NCI-H1105 treated with DMSO at 0.1 percent for 48 hours (cell line): Measurements from ENCODE around the gene CFAP97D2.

Experiments
- DNase-seq: peaks from one replicate; lab custom pipeline; 2025; lab: John Stamatoyannopoulos, UW

Gene CFAP97D2

GRCh38 chr13:114200399-114200911, 21.4 kb downstream of the CFAP97D2 start:
- DNase-seq = no peak

- no peak for DNase-seq
These were observed 23.5 kb downstream of the CFAP97D2 start for GRCh38 chr13:114202581-114202980.

- DNase-seq = peak; percentile 34
These were observed 24.5 kb downstream of the CFAP97D2 start for GRCh38 chr13:114203536-114203935.

- no peak for DNase-seq
These were observed 25.8 kb downstream of the CFAP97D2 start for GRCh38 chr13:114204894-114205293.

- DNase-seq = no peak
These were observed 29.1 kb downstream of the CFAP97D2 start for GRCh38 chr13:114208134-114208533.

GRCh38 chr13:114211446-114212157, 32.5 kb downstream of the CFAP97D2 start:
- no peak for DNase-seq

GRCh38 chr13:114212158-114212495, 33.1 kb downstream of the CFAP97D2 start:
- no peak for DNase-seq

- no peak for DNase-seq
These were observed 34.9 kb downstream of the CFAP97D2 start for GRCh38 chr13:114213980-114214379.

GRCh38 chr13:114219392-114219791, 40.3 kb downstream of the CFAP97D2 start:
- DNase-seq = no peak

GRCh38 chr13:114222461-114222968, 43.5 kb downstream of the CFAP97D2 start:
- DNase-seq = no peak

- DNase-seq = no peak
These were observed 45.1 kb downstream of the CFAP97D2 start for GRCh38 chr13:114224201-114224600.

- DNase-seq = no peak
These were observed 46.6 kb downstream of the CFAP97D2 start for GRCh38 chr13:114225610-114226009.

GRCh38 chr13:114226088-114226487, 47.0 kb downstream of the CFAP97D2 start:
- DNase-seq = no peak

GRCh38 chr13:114226699-114227323, 47.8 kb downstream of the CFAP97D2 start:
- DNase-seq = peak; percentile 74

GRCh38 chr13:114227528-114227927, 48.5 kb downstream of the CFAP97D2 start:
- DNase-seq = no peak

- no peak for DNase-seq
These were observed 49.1 kb downstream of the CFAP97D2 start for GRCh38 chr13:114228176-114228575.

- DNase-seq = no peak
These were observed 50.4 kb downstream of the CFAP97D2 start for GRCh38 chr13:114229506-114229905.

GRCh38 chr13:114230117-114230516, 51.1 kb downstream of the CFAP97D2 start:
- no peak for DNase-seq

GRCh38 chr13:114230575-114230974, 51.5 kb downstream of the CFAP97D2 start:
- DNase-seq = no peak

GRCh38 chr13:114231886-114232285, 52.8 kb downstream of the CFAP97D2 start:
- no peak for DNase-seq

GRCh38 chr13:114234266-114234644, 55.2 kb downstream of the CFAP97D2 start:
- DNase-seq = no peak

GRCh38 chr13:114234645-114235421, 55.8 kb downstream of the CFAP97D2 start, which contains the start of gene CDC16:
CDC16 (plus strand) TSS chr13:114234897; CDS start chr13:114235085, 188 bp downstream.
- DNase-seq = peak; percentile 91

- no peak for DNase-seq
These were observed 56.6 kb downstream of the CFAP97D2 start for GRCh38 chr13:114235697-114236096.
